Activated CD4-positive, alpha-beta T cell treated with anti-CD3 and anti-CD28 coated beads, Interleukin-2, amount 50 U/mL, for 1 hour (primary cell): Measurements from ENCODE around the gene TNK2.
"Not testable (repeated sequence)": the region's sequence is repeated elsewhere in the genome, so short reads cannot be mapped to it uniquely, and the experiment has no call there.

Source experiments
- DNase-seq: peaks from one replicate; pipeline ENCODE4 v3.0.0-alpha.2; 2020

TNK2 gene

DNA sequence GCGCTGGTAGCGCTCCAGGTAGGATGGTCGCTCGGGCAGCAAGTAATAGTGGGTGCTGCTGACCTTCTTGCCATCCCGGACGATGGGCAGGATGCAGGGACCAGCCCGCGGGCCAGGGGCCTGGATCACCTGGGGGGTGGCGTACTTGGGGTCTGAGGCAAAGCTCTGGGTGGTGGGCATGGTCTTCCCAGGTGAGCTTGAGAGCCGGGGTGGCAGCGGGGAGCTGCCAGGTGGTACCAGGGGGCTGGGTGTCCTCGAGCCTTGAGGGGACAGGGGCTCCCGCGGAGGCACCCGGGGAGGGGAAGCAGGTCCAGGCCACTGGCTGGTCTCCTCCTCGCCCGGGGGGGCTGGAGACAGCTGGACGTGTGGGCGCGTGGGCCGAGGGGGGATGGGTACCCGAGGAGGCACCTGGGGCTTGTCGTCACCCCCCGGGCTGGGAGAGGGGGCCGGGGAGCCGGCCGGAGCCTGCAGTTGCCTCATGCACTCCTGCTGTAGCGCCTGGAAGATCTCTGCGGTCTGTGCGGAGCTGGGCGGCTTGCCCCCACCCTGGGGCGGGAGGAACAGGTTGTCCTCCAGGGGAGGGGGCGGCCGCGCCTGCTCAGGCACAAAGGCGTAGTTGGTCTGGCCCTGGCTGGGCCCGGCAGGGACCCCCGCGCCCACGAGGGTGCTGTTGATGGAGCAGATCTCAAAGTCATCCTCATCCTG lies 40.6 kb downstream of the TNK2 start:
- no peak for DNase-seq

GRCh38 chr3:195866686-195867511 lies 41.5 kb downstream of the TNK2 start:
- no peak for DNase-seq

DNA sequence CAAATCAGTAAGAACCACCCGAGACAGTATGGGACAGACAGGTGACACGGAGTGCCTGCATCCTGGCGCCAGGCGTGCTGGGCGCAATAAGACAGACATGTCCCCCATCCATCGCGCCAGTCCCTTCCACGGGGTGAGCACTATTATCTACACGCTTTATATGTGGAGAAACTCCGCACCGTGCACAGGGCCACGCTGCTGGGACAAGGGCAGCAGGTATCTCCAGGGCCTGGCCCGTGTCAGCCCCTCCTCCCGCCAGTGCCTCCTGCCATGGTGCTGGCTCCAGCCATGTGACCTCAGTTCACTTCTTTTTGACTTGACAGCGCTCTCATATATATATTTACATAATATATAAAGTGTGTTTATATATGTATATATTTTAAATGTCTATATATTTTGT lies 42.6 kb downstream of the TNK2 start:
- DNase-seq = no peak

- peak; percentile 60 for DNase-seq
These were observed 45.0 kb downstream of the TNK2 start for GRCh38 chr3:195863121-195864061.

- DNase-seq = not testable (repeated sequence)
These were observed 46.0 kb downstream of the TNK2 start for GRCh38 chr3:195862318-195862717.

DNA sequence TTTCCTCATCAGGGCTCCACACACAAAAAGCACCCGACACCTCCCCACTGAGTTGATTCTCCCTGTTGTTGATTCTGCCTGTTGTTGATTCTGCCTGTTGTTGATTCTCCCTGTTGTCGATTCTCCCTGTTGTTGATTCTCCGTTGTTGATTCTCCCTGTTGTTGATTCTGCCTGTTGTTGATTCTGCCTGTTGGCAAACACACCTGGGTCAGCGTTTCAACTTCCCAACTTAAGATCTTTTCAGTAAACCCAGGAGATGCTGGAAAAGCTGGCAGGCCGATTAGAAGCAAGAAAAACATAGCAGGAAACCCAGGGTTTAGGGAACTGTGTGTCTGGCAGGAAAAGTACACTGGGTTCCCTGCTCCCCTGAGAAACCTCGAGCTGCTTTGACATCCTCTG lies 47.9 kb downstream of the TNK2 start:
- no peak for DNase-seq

DNA sequence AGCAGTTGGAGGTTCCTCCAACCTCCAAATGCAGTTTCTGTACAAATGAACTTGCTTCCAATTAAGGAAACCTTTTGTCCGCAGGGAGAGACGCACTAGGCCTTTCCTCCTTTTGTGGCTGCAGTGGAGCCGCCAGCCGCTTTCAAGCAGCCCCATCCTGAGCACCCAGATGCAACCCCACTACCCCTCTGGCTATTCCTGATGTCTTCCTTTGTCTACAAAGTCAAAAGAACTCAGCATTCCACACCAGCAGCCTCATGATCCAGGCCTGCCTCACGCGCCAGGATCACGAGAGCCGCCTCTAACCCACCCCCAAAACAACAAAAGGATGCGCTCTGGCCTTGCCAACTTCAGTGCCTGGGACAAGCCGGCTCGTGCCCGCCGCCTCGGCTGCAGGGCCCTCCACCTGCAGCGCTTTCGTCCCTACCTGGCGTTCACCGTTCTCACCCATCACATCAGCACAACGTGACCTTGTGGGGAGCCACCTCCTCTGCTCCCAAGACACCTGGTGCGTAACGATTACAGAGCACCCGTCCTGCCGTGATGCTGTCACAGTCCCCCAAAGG lies 48.4 kb downstream of the TNK2 start:
- no peak for DNase-seq

DNA sequence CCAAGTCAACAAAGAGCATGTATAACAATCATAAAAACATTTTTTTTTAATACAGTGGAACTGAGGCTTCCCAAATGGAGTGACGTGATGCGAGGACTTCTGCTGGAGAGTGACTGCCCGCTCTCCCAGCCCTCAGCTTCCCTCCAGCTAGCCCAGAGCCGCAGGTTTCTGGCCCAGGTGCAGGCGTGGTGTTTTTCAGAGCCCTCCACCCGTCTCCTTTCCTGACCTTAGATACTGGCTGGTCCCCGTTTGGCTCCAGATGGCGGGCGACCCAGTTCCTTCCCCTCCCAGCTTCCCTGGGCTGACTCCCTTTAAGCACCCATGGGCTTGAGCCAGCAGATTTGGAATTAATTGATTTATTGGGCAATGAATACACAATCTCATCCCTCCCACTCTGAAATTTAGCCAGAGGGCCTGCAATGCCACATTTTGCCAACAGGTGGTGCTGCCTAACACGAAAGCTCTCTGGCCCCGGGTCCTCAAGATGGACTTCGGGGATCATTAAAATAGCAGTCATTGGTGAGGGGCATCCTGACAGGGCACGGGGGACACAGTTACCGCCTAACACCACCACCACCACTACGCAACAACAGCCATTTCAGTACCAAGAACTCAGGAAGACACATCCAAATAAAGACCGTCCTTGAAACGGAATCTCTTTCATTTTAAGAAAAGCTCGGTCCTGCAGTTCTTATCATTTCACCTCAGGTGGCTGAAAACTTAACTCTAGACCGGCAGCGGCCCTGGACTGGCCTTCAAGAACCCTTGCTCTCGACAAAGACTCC lies 49.1 kb downstream of the TNK2 start:
- DNase-seq = peak; percentile 75

DNA sequence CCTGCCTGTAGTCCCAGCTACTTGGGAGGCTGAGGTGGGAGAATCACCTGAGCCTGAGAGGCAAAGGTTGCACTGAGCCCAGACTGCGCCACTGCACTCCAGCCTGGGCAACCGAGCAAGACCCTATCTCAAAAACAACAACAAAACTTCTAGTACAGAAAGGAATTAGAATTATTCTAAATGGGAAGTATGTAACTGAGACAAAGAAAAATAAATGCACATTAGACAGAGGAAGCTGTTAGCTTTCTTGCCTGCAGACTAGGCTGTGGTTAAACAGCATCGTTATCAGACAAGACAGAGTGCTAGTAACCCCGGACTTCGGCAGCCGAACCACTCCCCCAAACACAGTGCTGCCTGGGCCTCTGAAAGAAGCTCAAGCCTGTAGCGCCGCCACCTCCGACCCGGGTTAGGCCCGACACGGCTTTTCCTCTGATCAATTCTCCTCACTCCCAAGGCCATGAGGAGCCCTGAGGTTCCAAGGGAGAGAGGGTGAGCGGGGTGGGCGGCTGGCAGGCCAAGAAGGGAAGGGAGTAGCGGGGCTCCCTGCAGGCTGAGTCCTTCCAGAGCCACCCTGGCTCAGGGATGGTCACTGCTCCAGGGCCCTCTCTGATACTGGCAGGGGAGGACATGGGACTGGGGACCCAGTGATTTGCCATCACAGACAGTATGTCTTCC lies 51.8 kb downstream of the TNK2 start:
- no peak for DNase-seq

DNA sequence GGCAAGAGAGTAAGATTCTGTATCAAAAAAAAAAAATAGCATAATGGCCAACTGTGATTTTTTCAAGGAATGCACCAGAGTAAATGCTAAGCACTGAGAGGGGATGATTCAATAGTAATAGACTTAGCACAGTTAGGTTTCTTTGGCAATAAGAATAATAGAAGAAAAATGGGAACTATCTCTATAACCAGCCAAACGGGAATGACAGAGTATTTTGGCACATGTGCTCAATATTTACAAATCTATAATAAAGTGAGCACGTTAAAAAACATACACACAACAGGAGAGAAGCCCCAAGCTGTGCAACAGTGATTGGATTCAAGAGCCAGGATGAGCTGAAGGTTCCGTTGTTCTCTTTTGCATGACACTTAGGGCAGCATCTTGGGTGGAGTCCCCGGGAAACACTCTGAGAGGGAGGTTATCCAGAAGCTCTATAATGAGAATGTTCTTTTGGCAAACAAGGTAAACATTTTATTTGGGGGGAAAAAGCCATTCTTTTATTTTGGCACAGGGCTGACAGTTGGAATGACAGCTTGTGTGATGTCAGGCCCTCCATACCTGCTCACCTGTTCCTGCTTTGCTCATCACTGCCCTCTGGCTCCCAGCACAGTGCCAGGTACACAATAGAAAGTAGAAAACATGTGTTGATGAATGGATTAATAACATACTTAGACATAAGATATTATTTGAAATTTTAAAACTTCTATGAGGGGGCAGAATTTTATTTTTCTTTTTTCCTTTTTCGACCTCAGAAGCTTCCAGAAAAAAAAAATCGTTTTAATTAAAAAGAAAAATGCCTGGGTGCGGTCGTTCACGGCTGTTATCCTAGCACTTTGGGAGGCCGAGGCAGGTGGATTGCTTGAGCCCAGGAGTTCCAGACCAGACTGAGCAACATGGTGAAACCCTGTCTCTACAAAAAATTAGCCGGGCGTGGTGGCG lies 52.6 kb downstream of the TNK2 start:
- no peak for DNase-seq

DNA sequence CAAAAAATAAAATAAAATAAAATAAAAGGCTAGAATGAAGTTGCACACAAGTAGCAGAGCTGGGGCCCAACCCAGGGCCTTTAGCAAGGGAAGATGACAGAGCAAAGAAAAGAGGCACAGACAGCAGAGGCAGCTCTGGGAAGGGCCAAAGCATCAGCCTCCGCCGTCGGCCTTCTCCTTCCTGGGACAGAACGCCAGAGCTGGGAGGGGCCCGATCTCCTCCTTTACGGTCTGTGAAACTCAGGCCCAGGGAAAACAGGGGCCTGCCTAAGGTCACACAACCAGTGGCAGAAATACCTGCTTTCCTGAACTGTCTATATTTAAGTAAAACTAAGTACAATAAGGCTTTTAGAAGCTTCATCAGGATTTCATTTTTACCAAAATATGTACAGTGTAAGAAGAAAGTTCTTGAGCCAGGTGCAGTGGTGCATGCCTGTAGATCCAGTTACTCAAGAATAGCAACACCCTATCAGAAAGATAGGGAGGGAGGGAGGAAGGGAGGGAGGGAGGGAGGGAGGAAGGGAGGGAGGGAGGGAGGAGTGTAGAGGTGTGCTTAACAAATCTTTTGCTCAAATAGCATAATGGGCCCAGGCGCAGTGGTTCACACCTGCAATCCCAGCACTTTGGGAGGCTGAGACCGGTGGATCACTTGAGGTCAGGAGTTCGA lies 53.6 kb downstream of the TNK2 start:
- no peak for DNase-seq

- DNase-seq = no peak
These were observed 54.4 kb downstream of the TNK2 start for GRCh38 chr3:195853996-195854395.

- no peak for DNase-seq
These were observed 55.3 kb downstream of the TNK2 start for GRCh38 chr3:195853036-195853435.

DNA sequence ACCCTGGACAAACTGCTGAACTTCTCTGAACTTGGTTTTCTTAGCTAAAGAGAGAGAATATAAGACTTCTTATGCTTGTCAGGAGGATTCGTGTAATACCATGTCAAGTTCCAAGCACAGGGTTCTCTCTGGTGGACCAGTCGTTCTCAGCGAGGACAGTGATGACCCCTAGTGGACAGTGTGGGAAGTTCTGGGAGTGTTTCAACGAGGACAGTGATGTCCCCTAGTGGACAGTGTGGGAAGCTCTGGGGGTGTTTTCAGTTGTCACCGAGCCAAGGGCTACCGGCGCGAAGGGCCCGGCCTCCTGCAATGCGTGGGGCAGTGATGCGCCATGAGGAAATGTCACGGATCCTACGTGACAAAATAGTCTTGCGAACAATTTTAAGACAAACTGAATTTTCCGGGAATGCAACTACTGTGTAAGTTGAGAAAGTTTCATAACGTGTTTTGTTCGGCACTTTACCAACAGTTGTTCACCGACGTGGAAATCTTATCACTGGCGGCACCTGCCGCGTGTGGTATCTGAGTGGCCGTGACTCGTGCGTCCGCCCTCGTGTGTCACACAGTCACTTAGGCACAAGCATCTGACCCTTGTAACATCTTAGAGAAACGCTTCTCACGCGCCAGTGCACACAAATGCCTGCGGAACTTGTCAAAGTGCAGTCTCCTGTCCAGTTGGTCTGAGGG lies 57.4 kb downstream of the TNK2 start:
- DNase-seq = peak; percentile 87

DNA sequence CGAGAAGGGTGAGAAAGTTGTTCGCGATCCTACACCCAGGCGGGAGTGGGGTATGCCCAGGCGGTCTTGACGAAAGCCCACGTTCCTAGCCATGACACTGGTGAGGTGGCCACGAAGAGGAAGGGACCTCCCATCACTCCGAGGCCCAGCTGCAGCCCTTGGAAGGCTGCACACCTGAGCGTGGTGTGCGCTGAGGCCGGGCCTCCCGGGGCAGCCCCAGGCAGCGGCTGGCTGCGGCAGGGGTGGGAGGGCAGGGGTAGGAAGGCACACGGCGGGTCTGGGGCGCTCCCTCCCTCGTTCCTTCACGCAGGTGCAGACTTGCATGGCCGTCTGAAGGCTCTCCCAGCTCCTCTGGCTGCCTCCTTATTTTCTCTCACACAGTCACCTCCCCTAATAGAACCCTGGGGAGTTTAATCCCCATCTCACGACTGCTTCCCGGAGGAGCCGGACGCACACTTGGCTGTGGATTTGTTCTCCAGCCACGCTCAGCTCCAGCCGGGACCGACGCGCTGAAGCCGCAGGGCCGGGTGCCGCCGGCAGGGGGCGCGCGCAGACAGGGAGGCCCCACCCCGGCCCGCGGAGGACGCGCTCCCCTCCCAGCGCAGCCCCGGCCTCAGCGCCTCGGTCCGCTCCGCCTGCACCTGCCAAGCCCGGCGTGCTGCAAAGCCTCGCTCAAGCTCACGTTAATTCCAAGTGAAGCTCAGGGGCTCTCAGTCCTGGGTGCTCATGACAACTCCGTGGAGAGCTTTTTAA lies 58.9 kb downstream of the TNK2 start:
- no peak for DNase-seq

- no peak for DNase-seq
These were observed 61.0 kb downstream of the TNK2 start for GRCh38 chr3:195847055-195847950.

GRCh38 chr3:195845483-195845882 lies 62.9 kb downstream of the TNK2 start:
- DNase-seq = no peak
